HT1080 (cell line): ENCODE results near the gene FMNL1. TPM values are rescaled to one million over a fixed set of nuclear protein-coding genes. Genes with fewer than 3 reads are reported as not detected.
A peak's percentile ranks its signal among the peaks of the same experiment; 100 is the strongest.

Source experiments
- DNase-seq: peaks from one replicate; pipeline ENCODE4 v3.0.0-alpha.2; 2015; ENCODE audit warnings: low read depth
- total RNA-seq: library from RNA; depleted of rRNA; stranded (reverse); fragments of >200 nt; shearing (Covaris generic); gene quantifications from 2 replicates; pipeline ENCODE4 v1.2.3, GENCODE V29; 2014

FMNL1 gene
- total RNA-seq, 1 experiment from 2014 or later, result 64.3 TPM

GRCh38 chr17:45222289-45222995, 757 bp downstream of the FMNL1 start:
- DNase-seq, result no peak

- no peak for DNase-seq
Observed at GRCh38 chr17:45222996-45223538, 1.4 kb downstream of the FMNL1 start.

DNA sequence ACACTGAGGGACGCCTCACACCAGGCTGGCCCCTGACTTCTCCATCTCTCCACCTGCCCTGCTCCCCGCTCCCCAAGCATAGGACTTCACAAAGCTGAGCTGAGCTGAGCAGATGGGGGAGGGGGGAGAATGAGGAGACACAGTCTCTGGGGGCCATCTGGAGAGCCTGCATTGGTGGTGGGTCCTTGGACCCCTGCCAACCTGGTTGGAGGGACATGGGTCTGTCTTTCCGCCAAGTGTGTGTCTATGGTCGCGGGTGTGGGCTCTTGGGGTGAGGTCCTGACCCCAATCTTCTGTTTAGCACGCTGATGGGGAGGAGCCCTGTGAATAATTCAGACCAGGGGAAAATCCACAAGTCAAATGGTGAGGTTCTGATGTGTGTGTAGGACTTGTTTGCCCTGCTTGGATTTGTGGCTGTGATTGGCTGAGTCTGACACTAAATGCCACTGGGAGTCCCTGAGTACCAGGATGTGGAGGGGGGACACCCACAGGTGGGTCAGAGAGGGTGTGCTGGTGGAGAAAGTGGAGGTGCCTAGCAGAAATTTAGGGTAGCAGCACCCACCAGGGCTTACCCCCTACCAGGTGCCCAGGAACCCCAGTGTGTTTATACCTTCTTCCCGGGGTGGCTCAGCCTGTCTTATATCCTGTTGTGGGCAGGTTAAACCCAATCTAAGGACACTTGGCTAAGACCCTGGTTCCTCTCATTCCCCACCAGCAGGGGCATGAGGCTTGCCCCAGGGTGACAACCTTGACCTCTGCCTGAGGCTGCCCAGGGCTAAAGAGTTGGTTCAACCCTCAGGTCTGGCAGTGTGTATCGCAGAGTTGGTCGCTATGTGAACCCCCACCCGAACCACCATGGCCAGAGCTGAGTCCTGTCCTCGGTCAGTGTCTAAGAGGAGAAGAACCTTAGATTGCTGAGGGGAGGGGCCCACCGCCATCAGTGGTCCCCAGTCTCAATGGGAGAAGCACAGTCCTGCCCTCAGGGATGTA, 2.1 kb downstream of the FMNL1 start:
- DNase-seq, result no peak

- DNase-seq, result no peak
Observed at GRCh38 chr17:45224671-45225050, 3.0 kb downstream of the FMNL1 start.

- peak; percentile 93 for DNase-seq
Observed at GRCh38 chr17:45225051-45225700, 3.5 kb downstream of the FMNL1 start.

- peak; percentile 93 for DNase-seq
Observed at GRCh38 chr17:45225964-45226530, 4.4 kb downstream of the FMNL1 start.

DNA sequence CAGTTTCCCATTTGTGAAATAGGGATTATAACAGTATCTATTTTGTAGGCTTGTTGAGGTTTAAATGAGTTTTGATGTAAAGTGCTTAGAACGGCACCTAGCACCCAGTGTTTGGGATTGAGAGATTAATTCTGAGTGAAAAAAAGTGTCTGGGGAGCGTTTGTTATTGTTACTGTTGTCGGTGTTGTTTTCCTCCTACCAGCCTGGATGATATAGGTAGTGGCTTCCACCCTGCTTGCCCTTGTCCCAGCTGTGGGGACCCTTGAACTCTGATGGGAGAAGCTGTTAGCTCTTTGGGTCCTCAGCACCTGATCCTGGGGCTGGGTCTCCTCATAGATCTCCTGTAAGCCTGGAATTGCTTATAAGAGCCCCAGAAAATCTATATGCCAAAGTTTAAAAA, 4.9 kb downstream of the FMNL1 start:
- DNase-seq, result no peak

DNA sequence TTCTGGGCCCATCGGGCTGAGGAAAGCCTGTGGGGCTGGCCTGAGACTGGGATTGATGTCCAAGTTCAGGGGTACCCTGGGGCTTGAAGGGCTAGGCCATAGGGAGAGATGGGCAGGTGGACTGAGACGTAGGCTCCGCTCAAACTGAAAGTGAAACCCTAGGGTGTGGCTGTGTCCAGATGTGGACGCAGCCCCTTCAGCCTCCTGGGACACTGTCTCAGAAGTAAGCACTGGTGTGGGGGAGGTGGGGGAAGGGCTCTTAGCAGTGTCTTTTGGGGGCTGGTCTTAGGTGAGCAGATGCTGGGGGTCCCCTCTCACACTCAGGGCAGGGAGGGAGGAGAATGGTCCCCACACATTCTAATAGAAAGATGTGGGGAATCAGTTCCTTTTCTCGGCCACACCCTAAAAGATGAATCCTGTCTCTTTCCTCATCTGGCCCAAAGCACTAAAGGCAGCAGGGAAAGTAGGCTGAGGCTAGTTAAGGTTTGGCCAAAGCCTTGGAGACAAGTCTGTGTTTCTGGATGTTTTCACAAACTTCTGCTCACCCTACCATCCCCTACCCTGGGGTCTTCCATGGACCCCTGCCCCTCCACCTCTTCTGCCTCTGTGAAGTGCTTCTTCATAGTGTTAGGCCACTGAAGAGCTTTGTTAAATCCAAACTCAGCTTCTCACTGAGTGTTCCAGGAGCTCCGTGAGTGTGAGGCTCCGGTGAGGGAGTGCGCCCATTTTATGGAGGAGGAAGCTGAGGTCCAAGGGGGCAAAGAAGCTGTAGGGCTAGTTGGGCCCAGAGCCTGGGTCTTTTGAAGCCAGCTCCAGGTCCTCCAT, 5.6 kb downstream of the FMNL1 start:
- DNase-seq, result peak; percentile 50

- peak; percentile 51 for DNase-seq
Observed at GRCh38 chr17:45227926-45228762, 6.5 kb downstream of the FMNL1 start.

DNA sequence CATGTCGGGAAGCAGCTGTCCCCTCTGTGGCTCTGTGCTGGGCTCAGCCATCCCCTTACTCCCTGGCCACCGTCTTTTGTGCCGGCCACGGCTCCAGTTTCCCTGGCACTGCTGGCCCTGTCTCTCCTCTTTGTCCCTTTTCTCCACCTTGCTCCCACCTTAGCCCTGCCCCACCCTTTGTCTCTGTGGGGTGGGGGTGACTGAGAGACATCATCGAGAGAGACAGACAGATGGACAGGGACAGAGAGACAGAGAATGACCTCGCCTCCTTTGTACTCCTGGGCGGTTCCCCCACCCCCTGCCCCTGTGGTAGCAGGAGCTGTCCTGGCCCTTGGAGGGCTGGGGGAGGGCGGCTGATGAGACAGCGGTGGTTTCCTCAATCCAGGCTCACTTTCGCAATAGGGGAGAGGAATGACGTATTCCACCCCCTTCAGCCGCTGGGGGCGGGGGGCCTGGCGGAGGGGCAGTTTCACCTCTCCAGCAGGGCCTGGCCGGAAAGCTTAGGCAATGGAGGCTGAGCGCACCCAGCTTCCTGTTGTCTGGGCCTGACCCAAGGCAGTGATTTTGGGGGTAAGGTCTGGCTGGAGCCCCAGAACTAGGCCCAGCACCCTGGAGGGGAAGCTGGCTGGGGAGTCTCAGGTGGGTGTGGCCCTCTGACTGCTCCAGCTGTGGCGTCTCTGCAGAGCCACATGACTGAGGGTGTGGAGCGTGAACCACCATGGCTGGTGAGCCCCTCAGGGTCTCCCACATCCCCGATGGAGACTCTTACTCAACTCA, 7.3 kb downstream of the FMNL1 start:
- peak; percentile 94 for DNase-seq

DNA sequence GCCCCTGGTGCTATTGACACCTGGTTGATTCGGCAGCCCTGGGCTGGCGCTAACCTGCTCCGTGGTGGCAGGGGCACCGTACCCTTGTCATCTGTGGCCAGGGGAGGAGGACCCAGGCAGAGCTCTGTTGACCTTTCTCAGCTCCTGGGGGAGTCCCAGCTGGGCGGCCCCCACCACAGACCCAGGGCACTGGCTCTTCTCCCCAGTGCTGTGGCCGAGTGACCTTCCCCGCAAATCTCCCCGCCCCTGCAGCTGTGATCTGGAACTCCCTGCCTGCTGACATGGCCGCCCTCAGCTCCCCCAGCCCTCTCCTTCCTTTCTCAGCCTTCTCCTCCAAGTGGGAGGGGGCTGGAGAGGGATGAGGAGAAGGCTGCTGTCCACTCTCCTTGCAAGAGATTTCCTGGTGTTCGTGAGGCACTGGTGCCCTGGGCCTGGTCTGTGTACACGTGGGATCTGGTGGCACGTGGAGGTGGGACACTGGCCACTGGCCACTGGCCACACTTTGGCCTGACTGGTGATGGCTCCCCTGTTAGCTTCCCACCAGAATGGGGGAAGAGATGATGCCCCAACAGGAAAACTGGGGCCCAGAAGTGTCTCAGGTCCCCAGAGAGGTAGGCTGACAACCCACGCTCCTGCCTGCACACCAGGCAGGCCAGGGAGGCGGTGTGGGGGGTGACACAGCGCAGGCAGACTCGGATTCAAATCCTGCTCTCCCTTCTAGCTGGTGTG, 8.2 kb downstream of the FMNL1 start:
- no peak for DNase-seq

GRCh38 chr17:45230410-45230786, 8.7 kb downstream of the FMNL1 start:
- no peak for DNase-seq

GRCh38 chr17:45230787-45231480, 9.2 kb downstream of the FMNL1 start:
- peak; percentile 46 for DNase-seq

- DNase-seq, result no peak
Observed at GRCh38 chr17:45231481-45232116, 9.9 kb downstream of the FMNL1 start.

DNA sequence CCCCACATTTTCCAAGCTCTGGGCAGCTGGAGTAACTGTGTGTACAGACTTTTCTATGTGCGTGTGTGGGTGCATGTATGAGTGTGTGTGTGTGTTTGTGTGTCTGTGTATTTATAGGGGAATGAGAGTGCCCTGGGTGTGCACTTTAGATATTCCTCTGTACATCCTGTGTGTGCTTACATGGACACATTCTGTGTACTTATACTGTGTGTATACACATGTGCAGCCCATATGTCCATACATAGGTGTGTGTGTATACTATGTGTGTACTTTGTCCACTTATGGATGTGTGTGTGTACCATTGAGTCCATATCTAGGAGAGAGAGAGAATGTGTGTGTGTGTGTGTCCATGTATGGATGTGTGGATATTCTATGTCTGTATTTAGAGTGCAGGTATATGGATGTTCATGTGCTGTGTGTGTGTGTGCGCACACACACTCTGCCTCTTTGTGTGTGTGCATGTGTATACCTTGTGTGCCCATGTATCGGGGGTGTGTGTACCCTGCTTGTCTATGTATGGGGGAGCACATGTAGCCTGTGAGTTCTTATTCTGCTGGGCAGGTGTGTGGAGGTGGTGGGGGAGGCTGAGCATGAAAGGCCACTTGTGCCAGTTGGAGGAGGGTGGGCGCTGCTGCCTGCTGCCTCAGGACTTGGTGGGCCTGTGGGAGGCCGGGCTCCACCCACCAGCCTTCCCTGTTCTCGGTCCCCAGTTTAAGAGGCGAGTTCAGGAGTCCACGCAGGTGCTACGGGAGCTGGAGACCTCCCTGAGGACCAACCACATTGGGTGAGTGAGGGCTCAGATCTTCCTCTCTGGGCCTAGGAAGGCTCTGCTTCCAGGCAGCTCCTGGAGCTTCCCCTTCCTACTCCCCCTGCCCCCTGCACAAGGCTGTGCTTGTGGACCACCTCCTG, 11.1 kb downstream of the FMNL1 start:
- no peak for DNase-seq

DNA sequence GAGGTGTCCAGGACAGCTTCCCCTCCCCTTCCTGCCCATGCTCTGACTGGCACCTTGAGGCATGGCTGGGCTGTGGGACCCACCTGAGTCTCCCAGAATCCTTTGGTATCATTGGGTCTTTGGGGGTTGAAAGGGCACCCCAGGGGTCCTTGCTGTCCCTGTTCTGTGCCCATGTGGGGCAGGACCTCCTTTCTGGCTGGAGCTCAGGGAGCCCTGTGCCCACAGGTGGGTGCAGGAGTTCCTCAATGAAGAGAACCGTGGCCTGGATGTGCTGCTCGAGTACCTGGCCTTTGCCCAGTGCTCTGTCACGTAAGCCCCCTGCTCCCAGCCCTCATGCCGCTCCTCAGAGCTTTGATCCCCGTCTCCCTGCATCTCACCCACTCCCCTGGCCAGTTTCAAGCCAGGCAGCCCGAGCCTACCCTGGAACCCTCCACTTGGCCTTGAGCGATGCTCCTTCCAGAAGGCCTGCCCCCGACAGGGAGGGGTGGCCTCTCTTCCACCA, 11.8 kb downstream of the FMNL1 start:
- DNase-seq, result no peak
